Stimulated activated CD8-positive, alpha-beta memory T cell treated with anti-CD3 and anti-CD28 coated beads, Interleukin-2, amount 100 ng/mL, for 1 hour (primary cell): ENCODE results near the gene ITIH2.

Experiments
- DNase-seq, 2 donors: peaks; one replicate each; pipeline ENCODE4 v3.0.0-alpha.2; 2020; ENCODE audit warnings: low read depth in 2 of 2

ITIH2 gene

GRCh38 chr10:7794251-7795026 is 91.3 kb downstream of the ITIH2 start:
- DNase-seq: no peak

GRCh38 chr10:7795605-7796004 is 92.5 kb downstream of the ITIH2 start:
- no peak for DNase-seq

- DNase-seq: no peak
Observed at GRCh38 chr10:7797582-7797981, 94.5 kb downstream of the ITIH2 start.
